WTC11 (cell line): ENCODE measurements around the gene VWA5A. TPM values are rescaled to one million over a fixed set of nuclear protein-coding genes. Genes with fewer than 3 reads are reported as not detected.

Experiments
- ATAC-seq: fragments of 200-7000 bp; cut with Tn5 transposase; 2 replicates; pipeline ENCODE4 v1.10.0; 2021; ENCODE audit warnings: mild to moderate bottlenecking, moderate library complexity
- CTCF ChIA-PET: fragments of 300-600 bp; sonication (Branson Sonifier 250); formaldehyde crosslinking; loops from one replicate; lab custom pipeline; 2021; ENCODE audit warnings: antibody characterized with exemption; lab: Charles Lee
- POLR2A ChIA-PET: fragments of 350-600 bp; sonication (Branson Sonifier 250); formaldehyde crosslinking; loops from one replicate; lab custom pipeline; 2021; ENCODE audit warnings: antibody characterized with exemption; lab: Charles Lee
- DNase-seq: peaks from one replicate; pipeline ENCODE4 v3.0.0; 2021; ENCODE audit warnings: low spot score
- H3K27ac Mint-ChIP-seq: 2 replicates; pipeline ENCODE4 v1.8.0; 2021; ENCODE audit warnings: mixed read lengths
- H3K27me3 Mint-ChIP-seq: 2 replicates; pipeline ENCODE4 v1.8.0; 2021; ENCODE audit warnings: low read depth, mild to moderate bottlenecking, moderate library complexity, mixed read lengths
- H3K36me3 Mint-ChIP-seq: 2 replicates; pipeline ENCODE4 v1.8.0; 2021; ENCODE audit warnings: mixed read lengths
- H3K4me1 Mint-ChIP-seq: 2 replicates; pipeline ENCODE4 v1.8.0; 2022; ENCODE audit warnings: mixed read lengths
- H3K4me3 Mint-ChIP-seq: 2 replicates; pipeline ENCODE4 v1.8.0; 2021; ENCODE audit warnings: mild to moderate bottlenecking, moderate library complexity, mixed read lengths
- H3K9me3 Mint-ChIP-seq: 2 replicates; pipeline ENCODE4 v1.8.0; 2021; ENCODE audit warnings: mixed read lengths
- CBFB ChIP-seq: sonication (generic); formaldehyde crosslinking; IDR thresholded peaks from 2 replicates; pipeline ENCODE4 v1.8.1; 2022; ENCODE audit warnings: mild to moderate bottlenecking, low read depth, missing genetic modification reagents
- CREB1 ChIP-seq: sonication (generic); formaldehyde crosslinking; IDR thresholded peaks from 2 replicates; pipeline ENCODE4 v1.8.0; 2023; ENCODE audit warnings: mild to moderate bottlenecking, missing genetic modification reagents
- CREM ChIP-seq: sonication (generic); formaldehyde crosslinking; IDR thresholded peaks from 2 replicates; pipeline ENCODE4 v1.8.1; 2022; ENCODE audit warnings: mild to moderate bottlenecking, missing genetic modification reagents, moderate library complexity
- ESRRA ChIP-seq: sonication (generic); formaldehyde crosslinking; IDR thresholded peaks from 2 replicates; pipeline ENCODE4 v1.8.1; 2022; ENCODE audit warnings: mild to moderate bottlenecking, missing genetic modification reagents, borderline replicate concordance
- GTF2I ChIP-seq: fragments of 250-450 bp; sonication (Bioruptor Pico); conservative IDR thresholded peaks from 2 replicates; pipeline ENCODE4 v1.4.0; 2021; ENCODE audit warnings: mild to moderate bottlenecking
- JAZF1 ChIP-seq: fragments of 250-450 bp; sonication (Bioruptor Pico); IDR thresholded peaks from 2 replicates; pipeline ENCODE4 v1.9.0; 2021; ENCODE audit warnings: moderate library complexity, mild to moderate bottlenecking, inconsistent platforms
- JUN ChIP-seq: sonication (generic); formaldehyde crosslinking; IDR thresholded peaks from 2 replicates; pipeline ENCODE4 v1.8.0; 2023; ENCODE audit warnings: mild to moderate bottlenecking, missing genetic modification reagents
- NFYB ChIP-seq: sonication (generic); formaldehyde crosslinking; conservative IDR thresholded peaks from 2 replicates; pipeline ENCODE4 v1.8.0; 2022; ENCODE audit warnings: low read depth, missing genetic modification reagents
- NR1H2 ChIP-seq: sonication (generic); formaldehyde crosslinking; IDR thresholded peaks from 2 replicates; pipeline ENCODE4 v1.9.0; 2021; ENCODE audit warnings: mild to moderate bottlenecking, moderate library complexity, missing genetic modification reagents
- NR3C1 ChIP-seq: sonication (generic); formaldehyde crosslinking; conservative IDR thresholded peaks from 2 replicates; pipeline ENCODE4 v1.8.1; 2023; ENCODE audit warnings: low read depth, mild to moderate bottlenecking, missing genetic modification reagents
- PRRX2 ChIP-seq: fragments of 250-450 bp; sonication (Bioruptor Pico); IDR thresholded peaks from 2 replicates; pipeline ENCODE4 v1.8.0; 2021; ENCODE audit warnings: mild to moderate bottlenecking
- SOX15 ChIP-seq: fragments of 250-450 bp; sonication (Bioruptor Pico); IDR thresholded peaks from 2 replicates; pipeline ENCODE4 v1.9.0; 2021; ENCODE audit warnings: mild to moderate bottlenecking
- TP53 ChIP-seq: sonication (generic); formaldehyde crosslinking; IDR thresholded peaks from 2 replicates; pipeline ENCODE4 v1.8.1; 2023; ENCODE audit warnings: mild to moderate bottlenecking, missing genetic modification reagents
- ZBTB21 ChIP-seq: sonication (generic); formaldehyde crosslinking; IDR thresholded peaks from 2 replicates; pipeline ENCODE4 v1.8.1; 2023; ENCODE audit warnings: mild to moderate bottlenecking, missing genetic modification reagents, borderline replicate concordance
- ZNF263 ChIP-seq: sonication (generic); formaldehyde crosslinking; IDR thresholded peaks from 2 replicates; pipeline ENCODE4 v1.8.1; 2022; ENCODE audit warnings: low read depth, mild to moderate bottlenecking, moderate library complexity, missing genetic modification reagents
- ZNF396 ChIP-seq: fragments of 250-450 bp; sonication (Bioruptor Pico); IDR thresholded peaks from 2 replicates; pipeline ENCODE4 v1.8.0; 2021; ENCODE audit warnings: mild to moderate bottlenecking, moderate library complexity, borderline replicate concordance
- ZNF416 ChIP-seq: fragments of 250-450 bp; sonication (Bioruptor Pico); IDR thresholded peaks from 2 replicates; pipeline ENCODE4 v1.9.0; 2021; ENCODE audit warnings: mild to moderate bottlenecking, inconsistent platforms
- total RNA-seq: library from RNA; stranded (reverse); gene quantifications from 3 replicates; pipeline ENCODE4 v1.2.3, GENCODE V29; 2021
- TF ChIP-seq, protein P1 (sequence below): sonication (generic); formaldehyde crosslinking; IDR thresholded peaks from 2 replicates; pipeline ENCODE4 v1.8.1; 2022; ENCODE audit warnings: low read depth, mild to moderate bottlenecking, moderate library complexity, missing genetic modification reagents, borderline replicate concordance
- TF ChIP-seq, protein P2 (sequence below): fragments of 250-450 bp; sonication (Bioruptor Pico); IDR thresholded peaks from 2 replicates; pipeline ENCODE4 v1.9.0; 2021; ENCODE audit warnings: mild to moderate bottlenecking
- TF ChIP-seq, protein P3 (sequence below): fragments of 250-450 bp; sonication (Bioruptor Pico); IDR thresholded peaks from 2 replicates; pipeline ENCODE4 v2.1.2; 2022; ENCODE audit warnings: mild to moderate bottlenecking, moderate library complexity
- TF ChIP-seq, protein P4 (sequence below): fragments of 250-450 bp; sonication (Bioruptor Pico); IDR thresholded peaks from 2 replicates; pipeline ENCODE4 v1.8.0; 2021; ENCODE audit warnings: mild to moderate bottlenecking
- TF ChIP-seq, protein P5 (sequence below): sonication (generic); formaldehyde crosslinking; IDR thresholded peaks from 2 replicates; pipeline ENCODE4 v1.8.1; 2023; ENCODE audit warnings: mild to moderate bottlenecking, moderate library complexity, missing genetic modification reagents
- TF ChIP-seq, protein P6 (sequence below): sonication (generic); formaldehyde crosslinking; IDR thresholded peaks from 2 replicates; pipeline ENCODE4 v1.8.0; 2022; ENCODE audit warnings: mild to moderate bottlenecking, missing genetic modification reagents

Gene VWA5A
- total RNA-seq, 1 experiment from 2014 or later, result 19.5 TPM

DNA sequence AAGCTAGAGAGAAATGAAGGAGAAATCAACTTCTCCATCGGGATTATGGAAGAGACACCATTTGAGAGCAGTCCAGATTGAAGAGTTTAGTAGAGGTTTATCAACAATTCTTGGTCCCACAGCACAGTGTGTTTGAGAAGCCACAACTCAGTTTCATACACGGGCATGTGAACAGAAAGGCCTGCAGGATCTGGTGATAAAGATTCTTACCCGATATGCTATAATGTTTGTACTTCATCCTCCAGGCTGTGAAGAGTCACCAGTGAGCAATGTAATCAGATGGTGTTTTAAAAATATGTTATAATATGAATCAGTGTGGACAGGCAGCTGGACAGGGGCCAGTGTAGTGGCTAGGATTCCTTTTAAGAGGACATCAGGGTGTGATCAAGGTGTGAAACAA lies 29.7 kb upstream of the VWA5A start (continued):
- TF ChIP-seq, protein P1, sequence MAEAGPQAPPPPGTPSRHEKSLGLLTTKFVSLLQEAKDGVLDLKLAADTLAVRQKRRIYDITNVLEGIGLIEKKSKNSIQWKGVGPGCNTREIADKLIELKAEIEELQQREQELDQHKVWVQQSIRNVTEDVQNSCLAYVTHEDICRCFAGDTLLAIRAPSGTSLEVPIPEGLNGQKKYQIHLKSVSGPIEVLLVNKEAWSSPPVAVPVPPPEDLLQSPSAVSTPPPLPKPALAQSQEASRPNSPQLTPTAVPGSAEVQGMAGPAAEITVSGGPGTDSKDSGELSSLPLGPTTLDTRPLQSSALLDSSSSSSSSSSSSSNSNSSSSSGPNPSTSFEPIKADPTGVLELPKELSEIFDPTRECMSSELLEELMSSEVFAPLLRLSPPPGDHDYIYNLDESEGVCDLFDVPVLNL (CRISPR knock-in tag), result no peak
- TF ChIP-seq CREM, result no peak
- no peak for TF ChIP-seq ZNF263 (CRISPR knock-in tag)
- TF ChIP-seq TP53 (CRISPR knock-in tag), result no peak
- no peak for TF ChIP-seq JAZF1 (CRISPR knock-in tag)
- TF ChIP-seq, protein P2, sequence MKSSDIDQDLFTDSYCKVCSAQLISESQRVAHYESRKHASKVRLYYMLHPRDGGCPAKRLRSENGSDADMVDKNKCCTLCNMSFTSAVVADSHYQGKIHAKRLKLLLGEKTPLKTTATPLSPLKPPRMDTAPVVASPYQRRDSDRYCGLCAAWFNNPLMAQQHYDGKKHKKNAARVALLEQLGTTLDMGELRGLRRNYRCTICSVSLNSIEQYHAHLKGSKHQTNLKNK, result no peak
- TF ChIP-seq CREB1, result no peak
- TF ChIP-seq ZNF396, result no peak
- TF ChIP-seq, protein P3, sequence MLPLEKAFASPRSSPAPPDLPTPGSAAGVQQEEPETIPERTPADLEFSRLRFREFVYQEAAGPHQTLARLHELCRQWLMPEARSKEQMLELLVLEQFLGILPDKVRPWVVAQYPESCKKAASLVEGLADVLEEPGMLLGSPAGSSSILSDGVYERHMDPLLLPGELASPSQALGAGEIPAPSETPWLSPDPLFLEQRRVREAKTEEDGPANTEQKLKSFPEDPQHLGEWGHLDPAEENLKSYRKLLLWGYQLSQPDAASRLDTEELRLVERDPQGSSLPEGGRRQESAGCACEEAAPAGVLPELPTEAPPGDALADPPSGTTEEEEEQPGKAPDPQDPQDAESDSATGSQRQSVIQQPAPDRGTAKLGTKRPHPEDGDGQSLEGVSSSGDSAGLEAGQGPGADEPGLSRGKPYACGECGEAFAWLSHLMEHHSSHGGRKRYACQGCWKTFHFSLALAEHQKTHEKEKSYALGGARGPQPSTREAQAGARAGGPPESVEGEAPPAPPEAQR (CRISPR knock-in tag), result no peak
- TF ChIP-seq NFYB (CRISPR knock-in tag), result no peak
- TF ChIP-seq ZNF416 (CRISPR knock-in tag), result no peak

DNA sequence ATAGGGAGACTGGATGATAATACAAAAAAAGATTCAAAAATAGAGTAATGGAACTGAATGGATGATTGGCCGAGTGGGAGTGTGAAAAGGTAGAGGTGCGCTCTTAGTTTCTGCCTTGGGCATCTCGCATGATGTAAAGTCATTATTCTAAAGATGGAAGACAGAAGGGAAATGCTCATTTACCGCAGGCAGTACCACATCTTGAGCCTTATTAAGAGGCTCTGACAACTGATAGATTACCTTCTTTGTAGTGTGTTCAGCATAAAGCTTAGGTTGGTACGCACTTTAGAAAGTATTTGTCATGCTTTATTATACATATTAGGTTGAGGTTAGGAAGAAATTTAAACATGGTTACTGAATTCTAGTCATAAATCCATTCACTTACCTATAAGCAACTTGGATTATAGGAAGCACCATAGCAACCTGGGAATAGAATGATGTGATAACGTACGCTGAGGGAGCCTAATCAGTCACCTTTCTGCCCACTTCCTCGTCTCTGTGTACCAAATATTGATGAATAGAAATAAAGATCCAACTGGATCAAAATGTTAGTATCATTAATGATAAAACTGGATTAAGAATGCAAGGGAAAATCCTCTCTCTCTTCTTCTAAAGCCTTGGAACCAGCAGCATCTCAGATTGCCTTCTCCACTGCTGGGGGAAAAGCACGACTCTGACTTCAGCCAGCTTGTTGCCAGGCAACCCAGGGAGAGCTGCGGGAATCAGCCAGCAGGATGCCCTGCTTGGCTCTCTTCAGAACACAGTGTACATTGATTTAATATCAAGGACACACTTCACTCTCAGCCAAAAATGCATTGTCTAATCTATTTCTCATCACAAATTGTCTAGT lies 29.0 kb upstream of the VWA5A start:
- POLR2A ChIA-PET, result no interaction called here
- no peaks in the 10 kb centered on the region for H3K9me3 Mint-ChIP-seq
- H3K36me3 Mint-ChIP-seq, result no peaks in the 10 kb centered on the region
- CTCF ChIA-PET, result interaction anchor here (1.7 kb wide), 1 partner anchor 15 kb away, joined by 6 read pairs; no protein-coding TSS in a partner anchor
- no peak overlapping the region for H3K27ac Mint-ChIP-seq
- no peaks in the 10 kb centered on the region for H3K27me3 Mint-ChIP-seq
- no peak for DNase-seq
- 0 out of 2 replicates have a peak, but pooled peaks have one; percentile 52 for ATAC-seq
- no peaks in the 10 kb centered on the region for H3K4me1 Mint-ChIP-seq
- no peak overlapping the region for H3K4me3 Mint-ChIP-seq
- TF ChIP-seq, protein P4, sequence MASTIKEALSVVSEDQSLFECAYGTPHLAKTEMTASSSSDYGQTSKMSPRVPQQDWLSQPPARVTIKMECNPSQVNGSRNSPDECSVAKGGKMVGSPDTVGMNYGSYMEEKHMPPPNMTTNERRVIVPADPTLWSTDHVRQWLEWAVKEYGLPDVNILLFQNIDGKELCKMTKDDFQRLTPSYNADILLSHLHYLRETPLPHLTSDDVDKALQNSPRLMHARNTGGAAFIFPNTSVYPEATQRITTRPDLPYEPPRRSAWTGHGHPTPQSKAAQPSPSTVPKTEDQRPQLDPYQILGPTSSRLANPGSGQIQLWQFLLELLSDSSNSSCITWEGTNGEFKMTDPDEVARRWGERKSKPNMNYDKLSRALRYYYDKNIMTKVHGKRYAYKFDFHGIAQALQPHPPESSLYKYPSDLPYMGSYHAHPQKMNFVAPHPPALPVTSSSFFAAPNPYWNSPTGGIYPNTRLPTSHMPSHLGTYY, result no peak
- TF ChIP-seq PRRX2 (no peak), CBFB (CRISPR knock-in tag) (no peak), ZBTB21 (CRISPR knock-in tag) (no peak), SOX15 (CRISPR knock-in tag) (no peak), GTF2I (no peak), CREM (no peak), NR3C1 (CRISPR knock-in tag) (no peak), NR1H2 (CRISPR knock-in tag) (no peak), JUN (CRISPR knock-in tag) (no peak), ZNF396 (no peak), ESRRA (CRISPR knock-in tag) (no peak)
- TF ChIP-seq, protein P5, sequence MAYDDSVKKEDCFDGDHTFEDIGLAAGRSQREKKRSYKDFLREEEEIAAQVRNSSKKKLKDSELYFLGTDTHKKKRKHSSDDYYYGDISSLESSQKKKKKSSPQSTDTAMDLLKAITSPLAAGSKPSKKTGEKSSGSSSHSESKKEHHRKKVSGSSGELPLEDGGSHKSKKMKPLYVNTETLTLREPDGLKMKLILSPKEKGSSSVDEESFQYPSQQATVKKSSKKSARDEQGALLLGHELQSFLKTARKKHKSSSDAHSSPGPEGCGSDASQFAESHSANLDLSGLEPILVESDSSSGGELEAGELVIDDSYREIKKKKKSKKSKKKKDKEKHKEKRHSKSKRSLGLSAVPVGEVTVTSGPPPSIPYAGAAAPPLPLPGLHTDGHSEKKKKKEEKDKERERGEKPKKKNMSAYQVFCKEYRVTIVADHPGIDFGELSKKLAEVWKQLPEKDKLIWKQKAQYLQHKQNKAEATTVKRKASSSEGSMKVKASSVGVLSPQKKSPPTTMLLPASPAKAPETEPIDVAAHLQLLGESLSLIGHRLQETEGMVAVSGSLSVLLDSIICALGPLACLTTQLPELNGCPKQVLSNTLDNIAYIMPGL (CRISPR knock-in tag), result no peak
- TF ChIP-seq, protein P6, sequence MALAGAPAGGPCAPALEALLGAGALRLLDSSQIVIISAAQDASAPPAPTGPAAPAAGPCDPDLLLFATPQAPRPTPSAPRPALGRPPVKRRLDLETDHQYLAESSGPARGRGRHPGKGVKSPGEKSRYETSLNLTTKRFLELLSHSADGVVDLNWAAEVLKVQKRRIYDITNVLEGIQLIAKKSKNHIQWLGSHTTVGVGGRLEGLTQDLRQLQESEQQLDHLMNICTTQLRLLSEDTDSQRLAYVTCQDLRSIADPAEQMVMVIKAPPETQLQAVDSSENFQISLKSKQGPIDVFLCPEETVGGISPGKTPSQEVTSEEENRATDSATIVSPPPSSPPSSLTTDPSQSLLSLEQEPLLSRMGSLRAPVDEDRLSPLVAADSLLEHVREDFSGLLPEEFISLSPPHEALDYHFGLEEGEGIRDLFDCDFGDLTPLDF (CRISPR knock-in tag), result no peak
- TF ChIP-seq, protein P3 (CRISPR knock-in tag), result no peak
